Measurements from ENCODE around the gene PRPF31. TPM values are rescaled to one million over a fixed set of nuclear protein-coding genes. Genes with fewer than 3 reads are reported as not detected.

The PRPF31 gene
- total and polyA plus RNA-seq, 9 of the 15 experiments (the other 6 are each of a cell fraction or from before 2014, with no cell fraction given), result 5.8 to 92.2 (median 69.2) TPM

DNA sequence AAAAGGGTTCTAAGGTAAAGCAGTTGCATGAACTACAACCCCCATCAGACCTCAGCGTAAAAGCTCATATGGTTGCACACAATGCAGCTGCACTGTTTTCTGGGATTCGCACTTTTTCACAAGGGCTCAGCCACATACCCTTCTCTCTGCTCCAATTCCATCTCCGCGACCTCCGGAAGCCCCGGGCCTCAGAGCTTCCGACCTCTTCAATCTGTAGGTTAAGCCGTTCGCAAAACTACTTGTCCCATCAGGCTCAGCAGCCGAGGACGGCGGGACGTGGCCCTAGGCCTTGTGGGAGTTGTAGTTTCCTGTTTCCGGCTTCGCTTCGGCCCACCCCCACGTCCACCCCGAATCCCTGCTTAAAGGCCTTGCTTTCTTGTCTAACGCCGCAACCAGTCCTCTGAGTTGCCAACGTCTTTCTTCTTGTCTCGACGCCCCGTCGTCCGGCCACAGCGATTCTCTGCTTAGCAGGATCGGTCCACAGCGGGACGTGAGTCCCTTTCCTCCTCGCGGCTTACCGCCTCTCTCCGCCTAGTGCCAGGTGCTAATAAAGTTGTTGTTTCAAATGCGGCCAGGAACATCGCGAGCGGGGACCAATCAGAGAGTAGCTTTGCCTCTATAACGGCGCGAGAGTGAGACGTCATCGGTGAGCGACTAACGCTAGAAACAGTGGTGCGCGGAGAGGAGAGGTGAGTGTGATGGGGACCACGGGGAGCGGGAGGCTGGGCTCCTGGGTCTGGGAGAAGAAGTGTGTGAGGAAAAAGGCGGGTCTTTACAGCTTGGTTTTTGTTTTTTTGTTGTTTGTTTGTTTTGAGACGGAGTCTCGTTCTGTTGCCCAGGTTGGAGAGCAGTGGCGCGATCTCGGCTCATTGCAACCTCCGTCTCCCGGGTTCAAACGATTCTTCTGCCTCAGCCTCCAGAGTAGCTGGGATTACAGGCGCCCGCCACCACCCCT lies at the start of gene PRPF31, which contains the start of gene TFPT (continued):
- 0 out of 2 replicates have a peak, but pooled peaks have one; percentile 23 for TF ChIP-seq FOXM1 (IDR thresholded peaks at IDR 0.05; ENCODE audit: low read depth)
- no peak for TF ChIP-seq FOXM1 (CRISPR knock-in tag; IDR thresholded peaks at IDR 0.05; ENCODE audit: low read depth)
- TF ChIP-seq GTF2A2 (tag; IDR thresholded peaks at IDR 0.05), result no peak
- TF ChIP-seq TOE1 (IDR thresholded peaks at IDR 0.05; ENCODE audit: borderline replicate concordance), result peak; percentile 57
- TF ChIP-seq TOE1 (CRISPR knock-in tag; IDR thresholded peaks at IDR 0.05; ENCODE audit: borderline replicate concordance, low read depth), result no peak
- TF ChIP-seq, protein P1, sequence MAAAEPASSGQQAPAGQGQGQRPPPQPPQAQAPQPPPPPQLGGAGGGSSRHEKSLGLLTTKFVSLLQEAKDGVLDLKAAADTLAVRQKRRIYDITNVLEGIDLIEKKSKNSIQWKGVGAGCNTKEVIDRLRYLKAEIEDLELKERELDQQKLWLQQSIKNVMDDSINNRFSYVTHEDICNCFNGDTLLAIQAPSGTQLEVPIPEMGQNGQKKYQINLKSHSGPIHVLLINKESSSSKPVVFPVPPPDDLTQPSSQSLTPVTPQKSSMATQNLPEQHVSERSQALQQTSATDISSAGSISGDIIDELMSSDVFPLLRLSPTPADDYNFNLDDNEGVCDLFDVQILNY (CRISPR knock-in tag; IDR thresholded peaks at IDR 0.05), result peak; percentile 85; the same call in 1 of the 2 replicates
- peak; percentile 86 for TF ChIP-seq ZNF589 (CRISPR knock-in tag; IDR thresholded peaks at IDR 0.05; ENCODE audit: low read depth)
- TF ChIP-seq, protein P2, sequence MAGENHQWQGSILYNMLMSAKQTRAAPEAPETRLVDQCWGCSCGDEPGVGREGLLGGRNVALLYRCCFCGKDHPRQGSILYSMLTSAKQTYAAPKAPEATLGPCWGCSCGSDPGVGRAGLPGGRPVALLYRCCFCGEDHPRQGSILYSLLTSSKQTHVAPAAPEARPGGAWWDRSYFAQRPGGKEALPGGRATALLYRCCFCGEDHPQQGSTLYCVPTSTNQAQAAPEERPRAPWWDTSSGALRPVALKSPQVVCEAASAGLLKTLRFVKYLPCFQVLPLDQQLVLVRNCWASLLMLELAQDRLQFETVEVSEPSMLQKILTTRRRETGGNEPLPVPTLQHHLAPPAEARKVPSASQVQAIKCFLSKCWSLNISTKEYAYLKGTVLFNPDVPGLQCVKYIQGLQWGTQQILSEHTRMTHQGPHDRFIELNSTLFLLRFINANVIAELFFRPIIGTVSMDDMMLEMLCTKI (IDR thresholded peaks at IDR 0.05; ENCODE audit: partially characterized antibody), result no peak
- TF ChIP-seq HDAC8 (tag; IDR thresholded peaks at IDR 0.05), result peak; percentile 69; the same call in 1 of the 2 replicates
- peak; percentile 28 for TF ChIP-seq HDAC3 (IDR thresholded peaks at IDR 0.05; ENCODE audit: borderline replicate concordance, partially characterized antibody)
- peak; percentile 98 for TF ChIP-seq DIDO1 (tag; IDR thresholded peaks at IDR 0.05; ENCODE audit: low read depth)
- peak; percentile 57 for TF ChIP-seq EP300 (IDR thresholded peaks at IDR 0.05; ENCODE audit: low read length)
- TF ChIP-seq BCOR (IDR thresholded peaks at IDR 0.05), result peak; percentile 63; the same call in 1 of the 2 replicates
- no peak for TF ChIP-seq XRCC4 (IDR thresholded peaks at IDR 0.05; ENCODE audit: extremely low read depth, insufficient read depth, insufficient read length)
- no peak for TF ChIP-seq HDGF (IDR thresholded peaks at IDR 0.05)
- no peak for TF ChIP-seq ZNF282 (CRISPR knock-in tag; IDR thresholded peaks at IDR 0.05)
- peak; percentile 99 for TF ChIP-seq CXXC5 (CRISPR knock-in tag; IDR thresholded peaks at IDR 0.05)
- peak; percentile 64 for TF ChIP-seq NFIC (IDR thresholded peaks at IDR 0.05)
